ENCODE results near the gene MYO3A. TPM values are rescaled to one million over a fixed set of nuclear protein-coding genes. Genes with fewer than 3 reads are reported as not detected.

MYO3A gene
- total RNA-seq, 1 donor from 2014 or later, result not detected

GRCh38 chr10:26259341-26259740 is 325.3 kb downstream of the MYO3A start:
- DNase-seq (ENCODE audit: extremely low read depth, low read depth, low spot score), result no peak
